C1 segment of cervical spinal cord (tissue), 14 donors: Measurements from ENCODE around the gene NAV2.

ENCODE experiments used
- DNase-seq, 14 donors: peaks; one replicate each; lab custom pipeline; 2025; lab: John Stamatoyannopoulos, UW

The NAV2 gene

GRCh38 chr11:20034941-20035340 is 322.3 kb downstream of the NAV2 start:
- DNase-seq, result no peak

GRCh38 chr11:20035375-20035700 is 322.7 kb downstream of the NAV2 start:
- no peak for DNase-seq

- peak in 2 of 14 donors; percentile 19 to 69 for DNase-seq
Observed at GRCh38 chr11:20035701-20036601, 323.3 kb downstream of the NAV2 start.

GRCh38 chr11:20036626-20037335 is 324.1 kb downstream of the NAV2 start:
- DNase-seq, result no peak

GRCh38 chr11:20037396-20038153 is 324.9 kb downstream of the NAV2 start:
- DNase-seq, result no peak

GRCh38 chr11:20038412-20038811 is 325.8 kb downstream of the NAV2 start:
- DNase-seq, result peak in 1 of 14 donors; percentile 14

GRCh38 chr11:20038972-20039371 is 326.3 kb downstream of the NAV2 start:
- DNase-seq, result no peak

GRCh38 chr11:20041499-20041898 is 328.9 kb downstream of the NAV2 start:
- DNase-seq, result no peak

- DNase-seq, result no peak
Observed at GRCh38 chr11:20042045-20042639, 329.5 kb downstream of the NAV2 start.

- peak in 1 of 14 donors; percentile 59 for DNase-seq
Observed at GRCh38 chr11:20042811-20043341, 330.2 kb downstream of the NAV2 start.

GRCh38 chr11:20043992-20044391 is 331.4 kb downstream of the NAV2 start:
- DNase-seq, result no peak

GRCh38 chr11:20045098-20045688 is 332.6 kb downstream of the NAV2 start:
- peak in 1 of 14 donors; percentile 78 for DNase-seq

GRCh38 chr11:20046416-20046815 is 333.8 kb downstream of the NAV2 start:
- no peak for DNase-seq

GRCh38 chr11:20047006-20047768 is 334.6 kb downstream of the NAV2 start:
- DNase-seq, result no peak

- DNase-seq, result no peak
Observed at GRCh38 chr11:20047769-20048154, 335.1 kb downstream of the NAV2 start.

- no peak for DNase-seq
Observed at GRCh38 chr11:20048246-20048645, 335.6 kb downstream of the NAV2 start.

GRCh38 chr11:20048707-20049106 is 336.1 kb downstream of the NAV2 start:
- no peak for DNase-seq

- DNase-seq, result no peak
Observed at GRCh38 chr11:20049231-20049630, 336.6 kb downstream of the NAV2 start.

- DNase-seq, result no peak
Observed at GRCh38 chr11:20050048-20050447, 337.4 kb downstream of the NAV2 start.
